Choroid plexus epithelial cell (primary cell): ENCODE measurements around the gene GRM1.

Source experiments
- DNase-seq: peaks from one replicate; pipeline ENCODE4 v3.0.0-alpha.2; 2010; ENCODE audit warnings: low read depth
- H3K4me3 ChIP-seq: 2 replicates; pipeline ENCODE4 v1.5.1; 2011; ENCODE audit warnings: low read depth, mild to moderate bottlenecking, control low read depth, low read length, moderate library complexity
- TF ChIP-seq, protein P1 (sequence below): conservative IDR thresholded peaks from 2 replicates; pipeline ENCODE4 v1.5.1; 2011; ENCODE audit warnings: low read depth, mild to moderate bottlenecking, control low read depth, inconsistent platforms, low read length, moderate library complexity

GRM1 gene

DNA sequence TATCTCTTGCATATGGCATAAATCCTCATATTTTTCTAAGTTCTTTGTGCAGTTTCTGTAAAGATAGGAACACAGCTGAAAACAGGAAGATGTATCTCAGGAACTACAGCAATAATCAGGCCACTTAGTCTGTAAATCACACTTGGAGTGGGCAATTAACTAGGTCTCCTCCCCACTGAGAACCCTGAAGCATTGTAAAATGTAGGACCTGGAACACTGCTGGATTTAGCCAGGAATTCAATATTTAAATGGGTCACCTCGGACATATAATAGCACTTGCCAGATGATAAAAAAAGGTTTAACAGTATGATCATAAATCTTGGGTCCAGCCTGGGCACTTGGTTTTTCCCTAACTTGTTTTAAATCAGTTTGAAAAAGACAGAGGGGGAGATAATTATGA is 155.0 kb downstream of the GRM1 start:
- TF ChIP-seq, protein P1, sequence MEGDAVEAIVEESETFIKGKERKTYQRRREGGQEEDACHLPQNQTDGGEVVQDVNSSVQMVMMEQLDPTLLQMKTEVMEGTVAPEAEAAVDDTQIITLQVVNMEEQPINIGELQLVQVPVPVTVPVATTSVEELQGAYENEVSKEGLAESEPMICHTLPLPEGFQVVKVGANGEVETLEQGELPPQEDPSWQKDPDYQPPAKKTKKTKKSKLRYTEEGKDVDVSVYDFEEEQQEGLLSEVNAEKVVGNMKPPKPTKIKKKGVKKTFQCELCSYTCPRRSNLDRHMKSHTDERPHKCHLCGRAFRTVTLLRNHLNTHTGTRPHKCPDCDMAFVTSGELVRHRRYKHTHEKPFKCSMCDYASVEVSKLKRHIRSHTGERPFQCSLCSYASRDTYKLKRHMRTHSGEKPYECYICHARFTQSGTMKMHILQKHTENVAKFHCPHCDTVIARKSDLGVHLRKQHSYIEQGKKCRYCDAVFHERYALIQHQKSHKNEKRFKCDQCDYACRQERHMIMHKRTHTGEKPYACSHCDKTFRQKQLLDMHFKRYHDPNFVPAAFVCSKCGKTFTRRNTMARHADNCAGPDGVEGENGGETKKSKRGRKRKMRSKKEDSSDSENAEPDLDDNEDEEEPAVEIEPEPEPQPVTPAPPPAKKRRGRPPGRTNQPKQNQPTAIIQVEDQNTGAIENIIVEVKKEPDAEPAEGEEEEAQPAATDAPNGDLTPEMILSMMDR: no peak
- no peak for DNase-seq
- H3K4me3 ChIP-seq: no peak overlapping the region

DNA sequence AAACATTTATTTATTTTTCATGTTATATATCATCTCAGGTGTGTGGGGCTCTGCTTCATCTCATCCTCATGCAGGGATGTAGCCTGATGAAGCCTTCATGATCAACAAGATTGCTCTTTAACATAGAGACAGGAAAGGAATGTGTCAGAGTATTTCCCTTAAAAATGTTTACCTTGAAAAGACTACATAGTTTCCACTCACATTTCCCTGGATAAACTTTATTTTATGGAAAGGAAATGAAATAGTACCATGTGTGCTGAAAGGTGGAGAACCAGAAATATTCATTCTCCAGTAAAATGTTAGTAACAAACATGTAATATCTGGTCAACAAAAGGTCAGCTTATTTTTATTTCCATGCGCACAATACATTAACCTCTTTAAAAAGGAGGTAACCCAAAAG is 155.8 kb downstream of the GRM1 start:
- TF ChIP-seq, protein P1: no peak
- no peak overlapping the region for H3K4me3 ChIP-seq
- DNase-seq: no peak

DNA sequence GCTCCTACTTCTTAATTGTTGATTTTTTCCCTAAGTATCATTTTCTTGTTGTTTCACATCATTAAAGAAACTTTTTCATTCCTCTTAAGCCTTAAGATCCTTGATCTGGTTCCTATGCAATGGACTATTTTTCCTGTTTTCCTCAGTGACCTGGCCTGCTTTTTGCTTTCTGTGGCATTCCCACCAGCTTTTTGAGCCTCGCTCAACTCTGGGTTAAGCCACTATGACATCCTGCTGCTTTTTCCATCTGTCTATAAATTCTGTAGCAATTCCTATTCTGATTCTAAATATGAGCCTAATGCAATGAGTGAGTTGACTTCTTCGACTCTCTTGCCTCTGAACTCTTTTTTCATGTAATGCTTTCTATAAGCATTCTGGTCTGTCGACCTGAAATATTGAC is 160.3 kb downstream of the GRM1 start:
- DNase-seq: no peak
- H3K4me3 ChIP-seq: no peak overlapping the region
- TF ChIP-seq, protein P1: no peak

DNA sequence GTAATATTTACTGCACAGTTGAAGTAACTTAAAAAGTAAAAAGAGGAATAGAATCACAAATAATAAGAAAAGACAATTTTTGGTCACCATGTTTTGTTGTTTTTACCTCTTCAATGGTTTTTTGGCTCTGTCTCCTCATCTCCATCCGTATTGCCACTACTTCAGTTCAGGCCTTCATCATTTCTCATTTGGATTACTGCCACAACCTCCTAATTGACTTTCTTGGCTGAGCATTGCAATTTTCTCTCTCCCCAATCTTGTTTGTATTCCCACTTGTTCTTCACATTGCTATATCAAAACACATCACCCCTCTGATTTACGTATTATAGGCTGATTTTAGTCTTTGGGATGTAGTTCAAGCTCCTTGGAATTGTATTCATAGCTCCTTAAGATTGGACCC is 161.7 kb downstream of the GRM1 start:
- no peak overlapping the region for H3K4me3 ChIP-seq
- TF ChIP-seq, protein P1: no peak
- no peak for DNase-seq

DNA sequence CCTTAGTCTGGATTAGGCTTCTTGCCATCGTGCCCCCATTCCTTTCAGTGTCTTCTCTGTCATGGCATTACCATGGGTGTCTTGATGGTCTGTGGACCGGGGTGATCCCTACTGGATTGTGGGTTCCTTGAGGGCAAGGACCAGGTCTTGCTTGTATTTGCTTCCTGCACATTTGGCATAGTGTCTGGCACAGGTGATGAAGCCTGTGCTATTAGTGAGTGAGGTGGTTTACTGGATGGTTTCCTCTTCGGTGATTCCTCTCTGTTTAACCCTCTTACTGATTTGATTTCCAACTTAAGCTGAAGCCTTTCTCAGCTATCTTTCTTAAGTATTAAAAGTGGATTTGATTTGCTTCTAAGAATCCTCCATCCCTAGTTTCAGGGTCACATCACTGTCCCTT is 162.3 kb downstream of the GRM1 start:
- TF ChIP-seq, protein P1: no peak
- no peak for DNase-seq

DNA sequence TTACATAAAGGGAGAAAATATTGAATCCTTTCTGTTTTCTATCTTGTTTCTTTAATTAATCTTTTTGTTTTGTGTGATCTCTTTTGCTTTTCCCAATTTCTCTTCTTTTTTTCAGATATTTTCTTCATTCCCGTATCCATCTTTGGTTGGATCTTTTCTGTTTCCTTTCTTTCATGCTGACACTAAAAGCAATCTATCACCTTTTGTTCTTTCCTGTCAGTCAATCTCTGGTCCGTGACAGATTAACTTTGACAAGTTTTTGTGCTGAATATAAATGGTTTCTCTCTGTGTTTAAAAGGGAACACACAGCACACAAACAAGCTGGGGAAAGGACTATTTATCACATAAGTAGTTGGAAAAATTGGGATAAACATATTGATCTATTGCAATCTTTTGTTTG is 162.8 kb downstream of the GRM1 start:
- no peak for DNase-seq
- no peak overlapping the region for H3K4me3 ChIP-seq
- TF ChIP-seq, protein P1: no peak

More for the DNA sequence above, 162.3 kb downstream of the GRM1 start:
- H3K4me3 ChIP-seq: no peak overlapping the region

DNA sequence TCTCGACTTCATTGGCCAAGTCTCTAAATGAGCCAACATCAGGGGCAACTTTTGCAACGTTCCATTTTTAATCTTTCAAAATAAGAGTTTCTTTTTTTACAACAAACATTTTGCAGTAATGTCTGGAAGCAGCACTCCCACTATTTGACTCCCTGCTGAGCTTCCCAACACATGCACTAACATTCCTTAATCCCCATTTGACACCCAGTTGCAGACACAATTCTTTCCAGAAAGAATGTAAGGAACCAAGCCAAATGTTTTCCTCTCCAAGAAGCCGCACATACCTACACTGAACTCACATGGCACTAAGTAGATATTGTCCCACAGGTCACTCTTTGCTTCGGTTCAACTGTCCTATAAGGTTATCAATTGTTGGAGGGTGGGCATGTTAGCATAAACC is 165.6 kb downstream of the GRM1 start:
- TF ChIP-seq, protein P1: no peak
- H3K4me3 ChIP-seq: no peak overlapping the region
- no peak for DNase-seq
